Activated T-helper 1 cell treated with anti-CD3 and anti-CD28 coated beads, Interleukin-12 subunit alpha, Interleukin-12 subunit beta, Interleukin-2, Interleukin-4 antibody, amounts not matched to agents 30 ng/mL and 10 ng/mL and 1 ng/mL, durations not matched to agents 14 hours and 24 hours and 36 hours (primary cell): ENCODE measurements around the gene UAP1L1. TPM values are rescaled to one million over a fixed set of nuclear protein-coding genes. Genes with fewer than 3 reads are reported as not detected.

Experiments used
- DNase-seq: peaks from one replicate; pipeline ENCODE4 v3.0.0; 2021; ENCODE audit warnings: low spot score
- H3K27ac Mint-ChIP-seq: one replicate; pipeline ENCODE4 v1.8.0; 2021; ENCODE audit warnings: mild to moderate bottlenecking, mixed read lengths
- H3K27me3 Mint-ChIP-seq: one replicate; pipeline ENCODE4 v1.8.0; 2022; ENCODE audit warnings: mild to moderate bottlenecking, moderate library complexity, mixed read lengths; ENCODE audit not compliant: insufficient read depth
- H3K36me3 Mint-ChIP-seq: one replicate; pipeline ENCODE4 v1.8.0; 2021; ENCODE audit warnings: low read depth, mixed read lengths
- H3K4me1 Mint-ChIP-seq: one replicate; pipeline ENCODE4 v1.8.0; 2021; ENCODE audit warnings: low read depth, mixed read lengths
- H3K4me3 Mint-ChIP-seq: one replicate; pipeline ENCODE4 v1.8.0; 2021; ENCODE audit warnings: mild to moderate bottlenecking, moderate library complexity, mixed read lengths
- H3K9me3 Mint-ChIP-seq: one replicate; pipeline ENCODE4 v1.8.0; 2021; ENCODE audit warnings: mixed read lengths
- intact Hi-C: fragments of 100-400 bp; cut with micrococcal nuclease; formaldehyde crosslinking; loops from one replicate; pipeline ENCODE4 v1.15.1; 2024
- total RNA-seq: library from RNA; stranded (reverse); gene quantifications from 2 replicates; pipeline ENCODE4 v1.2.3, GENCODE V29; 2022

The UAP1L1 gene
- total RNA-seq, 1 donor from 2014 or later: 14.9 TPM

GRCh38 chr9:137067860-137068538 lies 9.3 kb upstream of the UAP1L1 start:
- H3K4me3 Mint-ChIP-seq: peak overlapping the region; percentile 78

GRCh38 chr9:137068539-137069507 lies 8.5 kb upstream of the UAP1L1 start:
- Mint-ChIP-seq H3K36me3 (peaks cover 4% of the 10 kb centered on the region), H3K27me3 (peaks cover 3% of the 10 kb centered on the region), H3K4me3 (peak overlapping the region; percentile 69), H3K27ac (no peak overlapping the region), H3K9me3 (no peaks in the 10 kb centered on the region), H3K4me1 (peaks cover 16% of the 10 kb centered on the region)
- intact Hi-C loops: no loop called here
- no peak for DNase-seq

More at GRCh38 chr9:137067860-137068538, 9.3 kb upstream of the UAP1L1 start:
- peaks cover 3% of the 10 kb centered on the region for H3K27me3 Mint-ChIP-seq
- peak overlapping the region; percentile 50 for H3K27ac Mint-ChIP-seq
- intact Hi-C loops: loop anchor here (1.0 to 2.0 kb wide), 2 partner anchors 22 to 39 kb away; partner anchors contain the start of genes ABCA2 and NPDC1
- H3K36me3 Mint-ChIP-seq: peaks cover 4% of the 10 kb centered on the region
- H3K4me1 Mint-ChIP-seq: peaks cover 16% of the 10 kb centered on the region
- no peaks in the 10 kb centered on the region for H3K9me3 Mint-ChIP-seq
- DNase-seq: peak; percentile 84

- intact Hi-C loops: loop anchor here (1.0 to 2.0 kb wide), 3 partner anchors 17 to 279 kb away; partner anchors contain the start of genes DPP7, MAN1B1 and TMEM141
Observed at GRCh38 chr9:137069508-137070091, 7.7 kb upstream of the UAP1L1 start.

GRCh38 chr9:137070201-137070905 lies 7.0 kb upstream of the UAP1L1 start, which contains the start of gene SAPCD2:
Gene SAPCD2, minus strand, starts transcription at chr9:137070557. Its CDS starts 97 bp downstream, at chr9:137070460.
- peaks cover 3% of the 10 kb centered on the region for H3K27me3 Mint-ChIP-seq
- no peaks in the 10 kb centered on the region for H3K9me3 Mint-ChIP-seq
- H3K4me3 Mint-ChIP-seq: peak within 1 kb of the TSS; percentile 86
- peaks cover 16% of the 10 kb centered on the region for H3K4me1 Mint-ChIP-seq
- intact Hi-C loops: loop anchor here (1.0 to 2.0 kb wide), 3 partner anchors 16 to 280 kb away; partner anchors contain the start of genes DPP7, MAN1B1 and TMEM141
- H3K36me3 Mint-ChIP-seq: peaks cover 4% of the 10 kb centered on the region
- H3K27ac Mint-ChIP-seq: peak within 1 kb of the TSS; percentile 91
- peak; percentile 85 for DNase-seq

More at GRCh38 chr9:137069508-137070091, 7.7 kb upstream of the UAP1L1 start:
- peaks cover 3% of the 10 kb centered on the region for H3K27me3 Mint-ChIP-seq
- peaks cover 4% of the 10 kb centered on the region for H3K36me3 Mint-ChIP-seq
- H3K4me3 Mint-ChIP-seq: peak overlapping the region; percentile 69
- H3K4me1 Mint-ChIP-seq: peaks cover 16% of the 10 kb centered on the region
- no peak overlapping the region for H3K27ac Mint-ChIP-seq
- no peaks in the 10 kb centered on the region for H3K9me3 Mint-ChIP-seq
- no peak for DNase-seq

- no peak for DNase-seq
- Mint-ChIP-seq H3K4me3 (peak overlapping the region; percentile 86), H3K9me3 (no peaks in the 10 kb centered on the region), H3K4me1 (peaks cover 16% of the 10 kb centered on the region), H3K27ac (peak overlapping the region; percentile 91), H3K27me3 (peaks cover 3% of the 10 kb centered on the region), H3K36me3 (peaks cover 4% of the 10 kb centered on the region)
- intact Hi-C loops: loop anchor here (1.0 to 2.0 kb wide), 3 partner anchors 15 to 280 kb away; partner anchors contain the start of genes DPP7, MAN1B1 and TMEM141
Observed at GRCh38 chr9:137070906-137071275, 6.4 kb upstream of the UAP1L1 start.

GRCh38 chr9:137071282-137071681 lies 6.0 kb upstream of the UAP1L1 start:
- intact Hi-C loops: loop anchor here (2.0 kb wide), 1 partner anchor 280 kb away; the partner anchor contains the start of gene TMEM141
- Mint-ChIP-seq H3K27me3 (peaks cover 5% of the 10 kb centered on the region), H3K9me3 (no peaks in the 10 kb centered on the region), H3K27ac (peak overlapping the region; percentile 91), H3K4me1 (peaks cover 16% of the 10 kb centered on the region), H3K4me3 (peak overlapping the region; percentile 86), H3K36me3 (peaks cover 4% of the 10 kb centered on the region)
- DNase-seq: no peak

GRCh38 chr9:137073992-137074399 lies 3.3 kb upstream of the UAP1L1 start:
- H3K9me3 Mint-ChIP-seq: no peaks in the 10 kb centered on the region
- no peak for DNase-seq
- H3K27ac Mint-ChIP-seq: no peak overlapping the region
- H3K4me1 Mint-ChIP-seq: peaks cover 9% of the 10 kb centered on the region
- intact Hi-C loops: no loop called here
- H3K27me3 Mint-ChIP-seq: peaks cover 2% of the 10 kb centered on the region
- no peaks in the 10 kb centered on the region for H3K36me3 Mint-ChIP-seq
- no peak overlapping the region for H3K4me3 Mint-ChIP-seq

GRCh38 chr9:137074657-137075274 lies 2.6 kb upstream of the UAP1L1 start:
- Mint-ChIP-seq H3K27ac (no peak overlapping the region), H3K4me1 (peaks cover 9% of the 10 kb centered on the region), H3K36me3 (peaks cover 2% of the 10 kb centered on the region), H3K27me3 (peaks cover 2% of the 10 kb centered on the region), H3K9me3 (no peaks in the 10 kb centered on the region), H3K4me3 (peak overlapping the region; percentile 42)
- no peak for DNase-seq
- intact Hi-C loops: no loop called here

- H3K27me3 Mint-ChIP-seq: peaks cover 2% of the 10 kb centered on the region
- no peaks in the 10 kb centered on the region for H3K9me3 Mint-ChIP-seq
- intact Hi-C loops: no loop called here
- H3K4me1 Mint-ChIP-seq: peaks cover 9% of the 10 kb centered on the region
- H3K4me3 Mint-ChIP-seq: no peak overlapping the region
- DNase-seq: no peak
- peaks cover 3% of the 10 kb centered on the region for H3K36me3 Mint-ChIP-seq
- no peak overlapping the region for H3K27ac Mint-ChIP-seq
Observed at GRCh38 chr9:137075275-137075775, 2.0 kb upstream of the UAP1L1 start.

- peak overlapping the region; percentile 73 for H3K4me3 Mint-ChIP-seq
Observed at GRCh38 chr9:137076636-137077009, 694 bp upstream of the UAP1L1 start.

More at GRCh38 chr9:137076636-137077009, 694 bp upstream of the UAP1L1 start:
- Mint-ChIP-seq H3K27ac (no peak overlapping the region), H3K9me3 (no peaks in the 10 kb centered on the region), H3K27me3 (peaks cover 2% of the 10 kb centered on the region), H3K36me3 (peaks cover 3% of the 10 kb centered on the region), H3K4me1 (no peaks in the 10 kb centered on the region)
- intact Hi-C loops: loop anchor here (1.0 kb wide), 1 partner anchor 10 kb away; the partner anchor contains the start of gene MAN1B1
- DNase-seq: no peak
